Ovary (tissue), 3 donors: ENCODE results near the gene TNFRSF4.

Source experiments
- CTCF ChIP-seq, 3 donors: fragments of 450-650 bp in 2 of 3; fragments of 200-600 bp in 1 of 3; IDR thresholded peaks; one replicate each; pipeline versions ENCODE4 v1.5.1 to v1.8.0; 2016 to 2022; ENCODE audit warnings: antibody characterized with exemption in 3 of 3, mild to moderate bottlenecking in 1 of 3
- EP300 ChIP-seq: sonication (generic); formaldehyde crosslinking; IDR thresholded peaks from one replicate; pipeline ENCODE4 v1.6.1; 2017; ENCODE audit warnings: antibody characterized with exemption
- POLR2A ChIP-seq: fragments of 450-650 bp; IDR thresholded peaks from one replicate; pipeline ENCODE4 v1.6.1; 2017; ENCODE audit warnings: antibody characterized with exemption, mild to moderate bottlenecking, moderate library complexity
- donor health status: DM: no; HTN: no; CAD: no.

- TF ChIP-seq CTCF (IDR thresholded peaks at IDR 0.05), result no peak
- TF ChIP-seq EP300, result no peak
- no peak for TF ChIP-seq POLR2A
Measured at GRCh38 chr1:1206376-1206965, 7.5 kb downstream of the TNFRSF4 start, which contains the start of gene TNFRSF18.
